Spleen (tissue), 7 donors: ENCODE results near the gene RELCH.

ENCODE experiments used
- POLR2A ChIP-seq, 3 donors: fragments of 450-650 bp; IDR thresholded peaks; one replicate each; pipeline ENCODE4 v1.5.1; 2017; ENCODE audit warnings: antibody characterized with exemption in 3 of 3, mild to moderate bottlenecking in 1 of 3
- TF ChIP-seq, protein P1 (sequence below), 11 experiments: fragments of 200-600 bp in 7 of 11; fragments of 450-650 bp in 4 of 11; sonication (generic) in 4 of 11; IDR thresholded peaks in 8 of 11; conservative IDR thresholded peaks in 3 of 11; 1 replicate in 7 of 11; 2 replicates in 4 of 11; pipeline versions ENCODE4 v1.4.0 to v1.8.0; 2016 to 2021; ENCODE audit warnings: antibody characterized with exemption in 11 of 11, inconsistent platforms in 4 of 11, mild to moderate bottlenecking in 1 of 11
- donor health status: DM: no; HTN: no; CAD: no; lungs with moderate emphysema.
- donor health status: DM: no; HTN: no; CAD: no.
- donor health status: DM: no; HTN: no; CAD: no.

DNA sequence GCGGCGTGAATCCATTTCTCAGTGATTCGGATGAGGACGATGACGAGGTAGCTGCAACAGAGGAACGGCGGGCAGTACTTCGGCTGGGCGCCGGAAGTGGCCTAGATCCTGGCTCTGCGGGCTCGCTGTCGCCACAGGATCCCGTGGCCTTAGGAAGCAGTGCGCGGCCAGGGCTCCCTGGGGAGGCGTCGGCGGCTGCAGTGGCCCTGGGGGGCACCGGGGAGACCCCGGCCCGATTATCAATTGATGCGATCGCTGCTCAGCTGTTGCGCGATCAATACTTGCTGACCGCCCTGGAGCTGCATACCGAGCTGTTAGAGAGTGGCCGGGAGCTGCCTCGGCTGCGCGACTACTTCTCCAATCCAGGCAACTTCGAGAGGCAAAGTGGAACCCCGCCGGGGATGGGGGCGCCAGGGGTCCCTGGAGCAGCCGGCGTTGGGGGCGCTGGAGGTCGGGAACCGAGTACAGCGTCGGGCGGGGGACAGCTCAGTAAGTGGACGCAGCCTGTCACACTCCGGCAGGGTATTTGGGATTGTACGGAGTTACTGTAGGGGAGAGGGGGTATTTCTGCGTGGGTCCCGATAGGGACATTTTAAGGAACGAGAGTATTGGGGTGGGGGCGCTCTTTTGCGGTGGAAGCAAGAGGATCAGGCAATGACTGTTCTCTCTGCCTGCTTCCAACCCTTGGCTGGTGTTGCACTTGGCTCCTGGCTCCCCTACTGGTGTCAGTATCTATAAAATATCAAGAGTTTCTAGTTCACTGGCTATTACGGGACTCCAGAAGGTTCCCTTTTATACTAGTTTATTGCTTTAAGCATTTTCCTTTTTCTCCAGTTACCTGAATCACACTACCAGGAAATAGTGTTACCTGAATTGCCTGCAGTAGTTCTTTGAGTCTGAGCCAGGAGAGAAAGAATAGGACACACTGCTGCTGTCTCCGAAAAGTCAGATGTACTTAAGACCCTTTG, 772 bp downstream of the RELCH start:
- no peak for TF ChIP-seq POLR2A (IDR thresholded peaks at IDR 0.05)
- TF ChIP-seq, protein P1, sequence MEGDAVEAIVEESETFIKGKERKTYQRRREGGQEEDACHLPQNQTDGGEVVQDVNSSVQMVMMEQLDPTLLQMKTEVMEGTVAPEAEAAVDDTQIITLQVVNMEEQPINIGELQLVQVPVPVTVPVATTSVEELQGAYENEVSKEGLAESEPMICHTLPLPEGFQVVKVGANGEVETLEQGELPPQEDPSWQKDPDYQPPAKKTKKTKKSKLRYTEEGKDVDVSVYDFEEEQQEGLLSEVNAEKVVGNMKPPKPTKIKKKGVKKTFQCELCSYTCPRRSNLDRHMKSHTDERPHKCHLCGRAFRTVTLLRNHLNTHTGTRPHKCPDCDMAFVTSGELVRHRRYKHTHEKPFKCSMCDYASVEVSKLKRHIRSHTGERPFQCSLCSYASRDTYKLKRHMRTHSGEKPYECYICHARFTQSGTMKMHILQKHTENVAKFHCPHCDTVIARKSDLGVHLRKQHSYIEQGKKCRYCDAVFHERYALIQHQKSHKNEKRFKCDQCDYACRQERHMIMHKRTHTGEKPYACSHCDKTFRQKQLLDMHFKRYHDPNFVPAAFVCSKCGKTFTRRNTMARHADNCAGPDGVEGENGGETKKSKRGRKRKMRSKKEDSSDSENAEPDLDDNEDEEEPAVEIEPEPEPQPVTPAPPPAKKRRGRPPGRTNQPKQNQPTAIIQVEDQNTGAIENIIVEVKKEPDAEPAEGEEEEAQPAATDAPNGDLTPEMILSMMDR (IDR thresholded peaks at IDR 0.05 in 8 of 11, conservative IDR thresholded peaks at IDR 0.05 in 3 of 11) = peak in 1 of 11 experiments; percentile 1
